NCI-H226 (cell line): Measurements from ENCODE around the gene ITPK1.
A peak's percentile ranks its signal among the peaks of the same experiment; 100 is the strongest.

Experiments
- DNase-seq: peaks from one replicate; pipeline ENCODE4 v3.0.0-alpha.2; 2015

The ITPK1 gene

DNA sequence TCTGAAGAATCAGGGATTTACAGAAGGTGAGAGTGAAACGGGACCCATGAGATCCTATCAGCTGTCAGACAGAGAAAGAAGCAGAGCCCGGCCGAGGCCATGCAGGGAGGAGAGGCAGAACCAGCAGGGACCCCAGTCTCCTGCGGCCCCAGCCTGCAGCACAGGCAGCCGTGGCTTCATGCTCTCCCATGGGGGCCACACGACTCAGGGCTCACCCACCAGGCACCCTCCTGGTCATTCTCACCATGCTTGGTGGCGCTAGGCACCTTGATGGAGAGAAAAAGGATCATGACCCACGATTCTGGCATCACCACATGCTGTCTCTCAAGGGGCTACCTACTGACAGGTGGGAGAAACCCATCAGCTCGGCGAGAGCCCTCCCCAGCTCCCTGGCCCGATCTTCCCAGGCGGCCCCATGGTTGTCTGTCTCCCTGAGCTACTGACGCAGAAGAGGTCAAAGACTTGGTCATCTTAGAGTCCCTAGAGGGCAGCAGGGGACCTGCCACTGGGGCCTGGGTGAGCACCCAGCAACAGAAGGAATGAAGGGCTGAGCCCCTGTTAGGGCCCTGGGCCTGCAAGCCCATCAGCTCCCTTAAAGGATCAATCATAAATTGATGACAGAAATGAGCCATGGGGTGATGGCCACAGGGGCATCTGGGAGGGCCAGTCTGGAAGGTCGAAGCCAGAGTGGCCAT lies 58.0 kb downstream of the ITPK1 start:
- no peak for DNase-seq

DNA sequence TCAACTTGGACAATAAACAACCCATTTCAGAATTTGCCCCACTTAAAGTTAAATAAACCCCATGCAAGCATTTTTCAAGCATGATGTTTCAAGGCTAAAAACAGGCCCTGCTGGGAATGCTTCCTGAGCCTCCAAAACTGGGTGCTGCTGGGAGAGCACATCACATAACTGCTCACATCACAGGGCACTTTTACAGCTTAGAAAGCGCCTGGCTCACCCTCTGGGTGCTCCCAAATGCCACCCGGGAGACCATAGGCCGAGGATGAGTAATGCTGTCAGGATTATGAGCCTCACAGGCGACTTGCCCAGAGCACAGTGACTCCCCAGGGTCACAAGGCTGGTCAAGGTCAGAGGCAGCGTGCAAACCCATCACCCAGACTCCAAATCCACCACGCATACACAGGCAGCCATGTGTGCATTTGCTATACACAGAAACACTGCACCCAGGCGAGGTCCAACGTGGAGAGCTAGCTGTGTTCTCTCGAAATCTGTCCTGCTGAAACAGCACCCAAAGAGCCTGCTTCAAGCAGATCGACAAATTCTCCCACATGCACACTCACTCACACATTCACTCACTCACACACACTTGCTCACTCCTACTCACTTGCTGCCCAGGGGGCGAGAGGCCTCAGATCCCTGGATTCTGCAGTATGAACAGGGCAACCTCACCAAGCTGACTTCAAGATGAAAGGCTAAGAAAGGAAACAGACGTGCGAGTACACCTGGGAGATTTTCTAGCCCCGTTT lies 58.7 kb downstream of the ITPK1 start:
- no peak for DNase-seq

DNA sequence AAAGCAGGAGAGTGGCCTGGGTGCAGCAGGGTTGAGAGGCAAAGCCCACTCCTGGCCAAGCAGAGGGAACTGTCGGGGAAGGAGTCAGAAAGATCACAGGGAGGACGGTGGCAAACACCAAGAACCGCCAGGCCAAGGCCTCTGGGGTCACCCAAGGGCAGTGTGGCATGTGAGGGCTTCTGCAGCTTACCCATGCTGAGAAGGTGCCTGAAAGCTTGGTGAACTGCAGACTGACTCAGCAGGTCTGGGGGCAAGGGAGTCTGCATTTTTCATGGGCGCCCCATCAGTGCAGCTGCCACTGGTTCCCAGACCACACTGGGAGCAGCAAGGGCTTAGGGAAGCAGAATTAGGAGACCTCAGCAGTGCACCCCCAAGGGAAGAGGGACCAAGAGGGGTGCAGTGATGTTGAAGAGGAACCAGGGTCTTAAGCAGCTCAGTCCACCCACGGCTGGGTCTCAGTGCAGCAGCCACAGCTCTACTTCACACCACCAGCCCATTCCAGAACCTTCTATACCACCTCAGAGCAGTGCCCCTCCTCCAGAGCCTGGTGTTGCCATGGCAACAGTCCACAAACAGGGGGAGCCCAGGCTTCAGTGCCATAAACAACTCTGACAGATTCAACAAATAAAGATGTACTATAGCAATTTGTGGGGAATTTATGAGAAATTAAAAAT lies 59.4 kb downstream of the ITPK1 start:
- DNase-seq: no peak

DNA sequence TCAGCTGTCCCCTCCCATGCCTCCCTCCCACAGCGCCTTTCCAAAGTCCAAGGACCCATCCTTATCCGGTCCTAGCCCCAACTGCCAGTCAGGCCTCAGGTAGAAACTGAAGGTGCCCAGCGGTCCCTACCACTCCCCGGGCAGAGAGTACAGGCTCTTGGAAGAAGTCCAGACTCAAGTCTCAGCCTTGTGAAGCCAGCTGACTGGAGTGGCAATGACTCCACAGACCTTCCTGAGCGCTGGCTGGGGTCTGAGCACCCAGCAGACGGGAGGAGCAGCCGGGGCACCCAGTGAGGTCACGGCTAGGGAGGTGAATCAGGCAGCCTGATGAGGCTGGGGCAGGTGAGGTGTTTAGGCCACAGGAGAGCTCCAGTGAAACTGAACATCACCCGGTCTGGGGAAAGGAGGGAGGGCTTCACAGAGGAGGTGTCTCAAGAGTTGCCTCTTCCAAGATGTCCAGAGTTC lies 60.0 kb downstream of the ITPK1 start:
- DNase-seq: no peak

DNA sequence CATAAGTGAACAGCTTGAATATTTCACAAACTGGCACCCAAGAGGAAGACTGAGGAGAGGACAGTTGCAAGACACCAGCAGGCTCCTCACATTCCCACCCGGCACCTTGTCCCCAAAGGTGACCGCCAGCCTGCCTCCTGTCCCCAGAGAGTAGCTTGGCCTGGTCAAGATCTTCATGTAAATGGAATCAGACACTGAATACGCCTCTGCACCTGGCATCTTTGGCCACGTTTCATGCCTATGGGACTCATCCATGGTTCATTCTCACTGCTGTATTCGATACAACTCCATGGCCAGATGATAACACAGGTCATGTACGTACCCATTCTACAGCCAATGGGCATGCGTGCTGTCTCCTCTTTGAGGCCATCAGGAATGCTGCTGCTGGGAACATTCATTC lies 60.8 kb downstream of the ITPK1 start:
- no peak for DNase-seq

DNA sequence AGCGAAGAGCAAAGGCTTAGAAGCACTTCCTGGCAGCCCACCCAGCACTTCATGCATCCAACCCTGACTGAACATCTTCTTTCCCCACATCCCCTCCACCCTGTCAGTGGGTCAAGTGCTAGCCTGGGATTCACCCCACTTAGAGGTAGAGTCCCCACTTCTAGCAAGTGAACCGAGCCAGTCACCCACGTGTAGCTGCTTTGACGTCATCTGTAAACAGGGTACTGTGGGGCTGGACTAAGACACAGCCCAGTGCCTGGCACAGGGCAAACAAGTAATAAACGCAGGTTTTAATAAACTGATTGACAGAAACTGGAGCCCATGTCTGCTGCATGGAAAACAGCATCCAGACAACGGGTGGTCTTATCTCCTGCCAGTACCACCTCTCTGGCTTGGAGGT lies 61.7 kb downstream of the ITPK1 start:
- no peak for DNase-seq

DNA sequence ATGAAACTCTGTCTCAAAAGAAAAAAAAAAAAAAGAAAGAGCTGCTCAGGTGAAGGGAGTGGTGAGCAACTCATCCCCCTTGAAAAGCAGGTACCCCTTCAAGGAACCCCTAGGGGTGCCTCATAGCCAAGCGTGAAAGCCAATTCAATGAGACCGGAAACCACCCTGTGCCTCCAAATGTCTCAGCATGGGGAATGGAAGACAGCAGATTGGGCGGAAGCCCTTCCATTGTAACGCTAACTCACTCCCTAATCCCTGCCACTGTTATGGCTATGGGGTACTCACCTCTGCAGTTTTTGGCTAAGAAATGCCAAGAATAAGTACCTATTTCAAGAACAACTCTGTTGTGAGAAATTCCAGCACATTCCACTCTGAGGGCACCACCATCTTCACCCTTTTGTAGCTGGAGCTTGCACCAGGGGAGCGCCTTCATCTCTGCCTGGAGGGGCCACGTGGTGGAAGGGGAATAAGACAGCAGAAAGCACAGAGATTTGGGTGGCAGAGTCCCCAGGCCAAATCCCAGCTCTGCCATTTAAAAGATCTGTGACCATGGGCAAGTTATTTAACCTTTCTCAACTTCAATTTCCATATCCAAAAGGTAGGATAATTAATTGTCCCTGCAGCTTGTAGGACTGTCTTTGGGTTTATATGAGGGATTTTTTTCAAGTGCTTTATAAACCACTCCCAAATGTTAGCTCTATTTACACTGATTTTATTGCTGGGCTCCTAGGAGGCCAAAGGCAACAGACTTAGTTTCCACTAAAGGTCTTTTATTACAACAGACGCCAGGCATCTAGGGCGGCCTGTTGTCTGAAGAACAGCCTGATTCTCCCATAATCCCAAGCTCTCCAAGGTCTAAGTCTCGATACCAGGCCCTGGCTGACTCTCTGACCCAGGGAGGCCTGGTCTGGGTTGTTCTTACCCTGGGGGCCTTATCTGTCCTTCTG lies 63.9 kb downstream of the ITPK1 start:
- DNase-seq: no peak

DNA sequence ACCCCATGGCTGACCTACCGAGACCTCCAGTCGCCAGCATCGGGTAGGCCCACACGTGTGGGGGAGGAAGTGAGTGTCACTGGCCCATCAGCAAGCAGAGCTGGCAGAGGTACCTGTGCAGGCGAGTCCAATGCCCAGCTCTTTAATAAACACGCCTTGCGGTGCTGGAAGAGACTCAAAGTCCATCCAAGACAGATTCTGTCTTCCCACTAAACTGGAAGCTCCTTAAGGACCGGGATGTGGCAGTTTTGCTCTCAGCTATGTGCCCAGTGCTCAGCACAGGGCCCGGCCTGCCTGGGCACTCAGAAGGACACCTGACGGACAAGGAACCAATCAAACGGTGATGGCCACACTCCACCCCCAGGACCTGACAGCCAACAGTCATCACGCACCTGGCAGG lies 65.0 kb downstream of the ITPK1 start:
- DNase-seq: no peak

DNA sequence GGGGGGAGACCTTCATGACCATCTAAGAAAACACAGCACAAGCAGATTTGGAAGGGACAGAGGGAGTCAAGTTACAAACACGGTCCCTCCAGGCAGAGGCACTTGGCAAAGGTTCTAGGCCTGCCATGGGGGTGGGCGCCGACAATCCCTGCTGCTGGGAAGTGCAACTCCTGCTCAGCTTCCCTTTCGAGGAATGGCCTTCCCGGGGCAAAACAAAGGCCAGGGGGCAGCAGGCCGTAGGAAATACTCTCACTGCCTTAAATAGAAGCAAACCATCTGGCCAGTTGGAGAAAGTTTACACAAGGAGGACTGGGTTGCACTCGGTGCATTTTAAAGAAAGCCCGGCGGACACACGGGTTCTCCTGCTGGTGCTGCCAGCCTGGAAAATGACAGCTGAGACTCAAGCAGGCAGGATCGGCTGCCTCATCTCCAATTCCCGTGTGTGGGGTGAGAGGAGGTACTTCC lies 65.8 kb downstream of the ITPK1 start:
- DNase-seq: no peak

DNA sequence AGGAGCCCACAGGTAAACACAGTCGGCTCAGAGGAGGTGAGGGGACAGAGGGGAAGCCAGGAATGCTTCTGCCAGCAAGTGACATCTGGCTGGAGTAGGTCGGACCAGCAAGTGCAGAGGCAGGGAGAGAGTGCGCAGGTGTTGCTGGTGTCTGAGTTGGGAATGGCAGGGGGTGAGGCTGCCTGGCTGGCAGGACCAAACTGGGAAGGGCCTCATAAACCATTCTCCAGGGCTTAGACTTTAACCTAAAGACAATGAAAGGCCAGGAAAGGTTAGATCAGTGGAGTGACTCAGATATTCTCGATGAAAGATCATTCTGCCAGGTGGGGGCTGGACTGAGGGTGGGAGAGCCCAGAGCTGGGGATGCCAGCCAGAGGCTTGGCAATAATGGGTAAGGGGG lies 66.4 kb downstream of the ITPK1 start:
- DNase-seq: no peak

DNA sequence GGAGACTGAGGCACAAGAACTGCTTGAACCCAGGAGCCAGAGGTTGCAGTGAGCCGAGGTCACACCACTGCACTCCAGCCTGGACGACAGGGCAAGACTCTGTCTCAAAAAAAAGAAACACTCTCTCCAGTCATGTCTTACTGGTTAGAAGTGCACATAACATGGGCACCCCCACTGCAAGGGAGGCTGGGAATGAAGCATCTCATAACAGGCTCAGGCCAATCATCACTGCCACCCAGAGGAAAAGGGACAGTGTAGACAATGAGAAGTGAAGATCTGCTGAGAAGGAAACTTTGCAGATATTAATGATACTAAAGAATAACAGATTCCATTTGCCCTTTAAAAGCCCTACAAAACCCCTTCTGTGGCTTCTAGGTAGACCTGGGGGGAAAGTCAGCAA lies 66.9 kb downstream of the ITPK1 start:
- no peak for DNase-seq

DNA sequence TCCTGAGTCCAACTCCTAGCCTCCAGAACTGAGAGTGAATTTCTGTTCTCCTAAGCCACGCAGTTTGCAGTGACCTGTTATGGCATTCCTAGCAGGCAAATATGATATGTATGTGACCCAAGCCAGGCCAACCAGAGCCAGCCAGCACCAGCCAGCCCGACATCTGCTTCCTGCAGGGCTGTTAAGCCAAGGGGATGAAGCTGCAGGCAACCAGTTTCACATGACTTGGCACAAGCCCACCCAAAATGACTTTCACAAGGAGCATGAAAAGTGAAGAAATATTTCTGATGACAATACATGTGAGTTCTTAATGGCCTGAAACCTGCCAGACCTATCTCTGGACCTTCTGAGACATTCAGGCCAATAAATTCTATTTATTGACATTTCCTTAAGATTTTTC lies 68.1 kb downstream of the ITPK1 start:
- no peak for DNase-seq

DNA sequence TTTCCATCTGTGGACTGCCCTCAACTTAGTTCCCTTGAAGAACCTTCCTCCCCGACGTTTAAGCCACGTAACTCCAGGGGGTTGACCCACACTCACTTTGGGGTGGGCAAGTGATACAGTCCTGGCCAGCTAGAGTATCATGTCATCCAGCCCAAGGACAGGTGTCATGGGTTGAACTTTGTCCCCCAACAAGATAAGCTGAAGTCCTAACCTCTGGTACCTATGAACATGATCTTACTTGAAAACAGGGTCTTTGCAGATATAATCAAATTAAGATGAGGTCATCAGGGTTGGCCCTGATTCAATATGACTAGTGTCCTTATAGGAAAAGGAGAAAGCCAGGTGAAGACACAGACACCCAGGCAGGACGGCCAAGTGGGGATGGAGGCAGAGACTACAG lies 68.6 kb downstream of the ITPK1 start:
- no peak for DNase-seq

DNA sequence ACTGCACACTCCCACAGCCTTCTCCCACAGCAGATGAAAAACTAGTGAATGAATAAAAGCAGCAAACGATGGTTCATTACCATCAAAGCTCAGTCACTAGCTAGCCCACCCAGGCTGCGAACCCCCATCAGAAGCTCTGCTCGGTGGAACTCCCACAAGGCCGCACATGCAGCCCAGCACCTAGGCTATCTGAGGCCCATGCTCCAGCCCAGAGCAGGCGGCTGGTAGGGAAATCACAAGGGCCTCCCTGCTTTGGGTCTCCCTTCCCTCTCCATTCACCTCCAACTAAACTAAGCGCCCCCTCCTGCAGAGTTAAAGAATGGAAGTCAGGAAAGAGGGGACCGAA lies 69.0 kb downstream of the ITPK1 start:
- DNase-seq: no peak

DNA sequence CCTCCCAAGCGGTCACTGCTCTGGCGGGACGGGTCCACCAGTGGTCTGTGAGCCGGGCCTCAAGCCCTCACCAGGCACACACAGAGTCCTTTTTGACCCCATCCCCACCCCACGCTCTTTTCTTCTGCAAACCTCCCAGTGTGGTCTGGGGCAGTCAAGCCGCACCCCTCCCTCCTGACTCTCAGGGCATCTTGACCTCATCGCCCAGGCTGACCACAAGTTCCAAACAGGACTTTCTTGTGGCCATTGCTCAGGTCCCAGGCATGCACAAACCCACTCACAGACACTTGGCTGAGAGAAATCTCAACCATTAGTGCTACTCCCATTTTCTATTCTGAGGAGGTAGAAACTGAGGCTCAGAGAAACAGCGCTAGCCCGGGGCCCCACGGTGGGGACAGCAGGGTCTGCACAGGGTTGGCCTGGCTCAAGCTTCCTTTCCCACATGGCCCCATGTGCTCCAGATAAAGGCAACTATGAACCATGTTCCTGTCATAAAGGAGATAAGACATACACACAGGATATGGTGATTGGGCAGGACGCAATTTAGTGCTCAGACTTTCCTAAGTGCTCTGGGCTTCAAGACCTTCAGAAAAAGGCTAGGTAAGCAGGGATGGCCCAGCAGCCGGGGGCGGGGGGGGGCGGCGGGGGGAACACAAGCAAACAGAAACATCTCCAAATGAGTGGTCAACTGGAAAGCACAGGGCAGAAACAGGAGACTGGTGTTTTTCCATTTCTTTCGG lies 69.6 kb downstream of the ITPK1 start:
- DNase-seq: peak; percentile 84

DNA sequence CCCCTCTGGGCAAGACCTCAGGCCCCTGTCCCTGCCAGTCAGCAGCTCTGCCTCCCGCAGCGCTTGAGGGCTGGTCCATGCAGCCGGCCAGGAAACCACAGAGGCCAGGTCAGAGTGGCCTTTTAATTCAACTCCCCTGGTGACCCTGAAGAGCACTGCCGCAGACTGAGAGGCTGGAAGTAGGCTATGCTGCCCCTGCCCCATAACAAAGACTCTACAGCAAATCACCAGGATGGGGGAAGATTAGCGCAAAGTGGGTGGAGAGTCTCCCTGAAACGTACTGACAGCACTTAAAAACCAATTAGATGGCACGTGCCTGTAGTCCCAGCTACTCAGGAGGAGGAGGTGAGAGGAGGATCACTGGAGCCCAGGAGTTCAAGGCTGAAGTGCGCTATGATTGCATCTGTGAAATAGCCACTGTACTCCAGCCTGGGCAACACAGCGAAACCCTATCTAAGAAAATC lies 70.5 kb downstream of the ITPK1 start:
- DNase-seq: peak; percentile 15

DNA sequence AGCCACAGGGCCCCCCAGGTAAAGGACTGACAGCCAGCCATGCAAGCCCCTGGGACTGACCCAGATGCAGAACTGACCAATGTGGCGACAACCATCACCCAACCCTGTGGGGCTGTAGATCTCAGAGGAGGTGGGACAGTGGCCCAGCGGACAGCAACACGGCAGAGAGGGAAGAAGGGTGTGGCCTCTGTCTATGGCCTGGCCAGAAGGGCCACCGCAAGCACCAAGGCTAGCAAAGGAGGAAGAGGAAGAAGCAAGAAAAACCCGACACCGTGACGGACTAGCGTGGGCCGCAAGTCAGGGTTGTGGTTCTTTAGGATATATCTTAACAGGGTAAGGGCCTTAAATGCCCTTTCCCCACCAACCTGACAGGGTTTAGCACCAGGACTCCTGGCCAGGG lies 71.2 kb downstream of the ITPK1 start:
- no peak for DNase-seq

DNA sequence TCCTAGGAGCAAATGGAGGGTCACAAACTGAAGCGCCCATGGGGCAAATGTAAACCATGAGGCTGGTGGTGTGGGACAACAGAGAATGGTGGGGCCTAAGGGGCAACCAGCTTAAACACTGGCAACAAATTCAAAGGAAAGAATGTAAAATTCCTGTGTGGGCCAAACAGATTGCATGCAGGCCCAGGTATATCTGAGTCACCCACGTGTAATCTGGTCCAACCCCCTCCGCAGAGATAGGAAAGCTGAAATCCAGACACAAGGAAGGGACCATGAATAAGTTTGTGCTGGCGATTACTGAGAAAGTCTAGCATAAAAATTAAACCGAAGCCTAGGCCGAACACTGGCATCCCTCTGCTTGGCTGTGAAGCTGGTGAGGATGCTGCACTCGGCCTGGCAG lies 71.6 kb downstream of the ITPK1 start:
- DNase-seq: peak; percentile 84

DNA sequence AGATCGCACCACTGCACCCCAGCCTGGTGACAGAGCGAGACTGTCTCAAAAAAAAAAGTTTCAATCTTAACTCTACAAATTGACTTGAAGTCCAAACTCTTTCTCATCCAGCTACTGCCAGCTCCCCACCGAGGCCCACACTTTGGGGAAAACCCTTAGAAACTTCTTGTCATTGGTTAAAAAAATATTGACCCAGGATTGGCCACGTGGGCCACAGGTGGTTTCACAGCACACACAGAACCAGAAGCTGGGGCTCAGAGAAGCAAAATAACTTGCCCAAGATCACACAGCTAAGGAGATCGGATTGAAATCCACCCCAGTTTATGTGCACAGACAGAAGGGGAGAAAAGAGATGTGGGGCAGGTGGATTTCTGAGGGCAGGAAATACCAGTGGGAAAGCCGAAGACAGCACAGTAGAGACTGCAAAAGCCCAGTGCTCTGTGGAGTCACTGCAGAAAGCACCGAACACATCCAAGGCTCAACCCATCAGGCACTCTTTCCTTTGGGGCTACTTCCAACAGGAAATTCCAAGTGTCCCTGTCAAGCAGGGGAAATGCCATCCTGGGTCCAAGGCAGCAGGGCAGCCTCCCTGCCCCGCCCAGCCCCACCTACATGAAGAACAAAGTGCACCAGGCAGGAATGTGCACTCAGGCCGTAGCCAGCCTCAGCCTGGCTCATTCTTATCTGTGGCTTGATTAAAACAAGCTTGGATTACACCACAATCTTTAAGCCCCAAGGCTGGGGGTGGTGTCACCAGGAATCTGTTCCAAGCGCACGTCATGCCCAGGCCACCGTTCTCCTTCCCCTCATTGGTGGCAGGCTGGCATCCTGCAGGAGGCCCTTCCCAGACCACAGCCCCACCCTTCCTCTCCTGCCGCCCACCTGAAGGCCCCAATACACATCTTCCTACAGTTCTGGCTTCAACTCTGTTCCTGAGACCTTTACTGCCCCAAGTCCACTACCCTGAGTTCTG lies 72.5 kb downstream of the ITPK1 start:
- peak; percentile 99 for DNase-seq

DNA sequence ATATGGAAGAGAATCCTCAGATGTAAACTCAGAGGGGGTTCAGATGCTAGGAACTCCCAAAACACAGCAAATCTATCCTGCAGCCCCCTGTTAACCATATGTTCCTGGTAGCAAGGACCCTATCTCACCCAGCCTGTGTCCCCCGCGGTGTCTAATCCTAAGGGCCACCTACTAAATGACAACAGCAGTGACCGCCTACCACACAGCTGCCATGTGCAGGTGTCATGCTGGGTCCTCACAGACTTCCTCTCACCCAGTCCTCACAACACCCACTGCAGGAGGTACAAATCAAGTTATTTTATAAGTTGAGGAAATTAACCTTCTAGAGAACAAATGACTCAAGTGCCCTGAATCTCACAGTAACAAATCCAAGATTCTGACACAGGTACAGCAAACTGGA lies 73.9 kb downstream of the ITPK1 start:
- DNase-seq: no peak

DNA sequence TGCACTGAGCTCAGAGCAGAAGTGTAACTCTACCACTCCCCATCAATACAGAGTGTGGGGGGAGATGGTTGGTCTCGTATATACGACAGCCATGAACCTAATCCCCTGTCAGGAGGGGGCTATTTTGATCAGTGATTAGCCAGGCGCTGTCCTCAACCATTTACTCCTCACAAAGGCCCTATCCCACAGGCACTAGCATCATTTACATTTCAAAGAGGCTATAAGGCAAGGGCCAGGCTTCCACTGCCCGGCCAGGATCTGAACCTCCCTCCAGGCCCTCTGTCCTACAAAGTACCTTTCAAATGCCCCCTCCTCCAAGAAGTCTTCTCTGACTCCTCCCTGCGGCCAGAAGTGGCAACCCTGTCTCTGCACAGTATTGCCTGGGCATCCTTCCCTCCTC lies 74.7 kb downstream of the ITPK1 start:
- no peak for DNase-seq
